ENCODE measurements around the gene FIZ1.

DNA sequence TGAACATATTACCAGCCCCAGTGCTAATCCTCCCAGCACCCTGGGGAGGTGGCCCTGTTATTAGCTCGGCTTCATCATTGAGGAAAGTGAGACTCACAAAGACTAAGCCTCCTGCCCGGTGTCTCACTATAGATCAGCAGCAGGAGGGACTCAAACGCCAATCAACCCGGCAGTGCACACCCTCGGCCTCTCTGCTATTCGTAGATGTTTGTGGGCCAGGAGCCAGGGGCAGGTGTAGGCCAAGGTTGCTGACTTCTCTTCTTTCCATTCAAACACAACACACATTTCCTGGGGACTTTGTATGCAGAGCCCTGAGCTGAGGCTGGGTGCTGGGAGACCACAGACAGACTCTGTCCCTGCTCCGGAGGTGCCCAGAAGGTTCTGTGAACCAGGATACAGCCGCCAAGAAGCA, 44.6 kb downstream of the FIZ1 start:
- TF ChIP-seq, protein P1, sequence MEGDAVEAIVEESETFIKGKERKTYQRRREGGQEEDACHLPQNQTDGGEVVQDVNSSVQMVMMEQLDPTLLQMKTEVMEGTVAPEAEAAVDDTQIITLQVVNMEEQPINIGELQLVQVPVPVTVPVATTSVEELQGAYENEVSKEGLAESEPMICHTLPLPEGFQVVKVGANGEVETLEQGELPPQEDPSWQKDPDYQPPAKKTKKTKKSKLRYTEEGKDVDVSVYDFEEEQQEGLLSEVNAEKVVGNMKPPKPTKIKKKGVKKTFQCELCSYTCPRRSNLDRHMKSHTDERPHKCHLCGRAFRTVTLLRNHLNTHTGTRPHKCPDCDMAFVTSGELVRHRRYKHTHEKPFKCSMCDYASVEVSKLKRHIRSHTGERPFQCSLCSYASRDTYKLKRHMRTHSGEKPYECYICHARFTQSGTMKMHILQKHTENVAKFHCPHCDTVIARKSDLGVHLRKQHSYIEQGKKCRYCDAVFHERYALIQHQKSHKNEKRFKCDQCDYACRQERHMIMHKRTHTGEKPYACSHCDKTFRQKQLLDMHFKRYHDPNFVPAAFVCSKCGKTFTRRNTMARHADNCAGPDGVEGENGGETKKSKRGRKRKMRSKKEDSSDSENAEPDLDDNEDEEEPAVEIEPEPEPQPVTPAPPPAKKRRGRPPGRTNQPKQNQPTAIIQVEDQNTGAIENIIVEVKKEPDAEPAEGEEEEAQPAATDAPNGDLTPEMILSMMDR (IDR thresholded peaks at IDR 0.05), result no peak
- no peak for TF ChIP-seq POLR2AphosphoS5 (IDR thresholded peaks at IDR 0.05)

Data from esophagus muscularis mucosa (tissue), 3 donors.